ENCODE data around the gene IFFO2. TPM values are rescaled to one million over a fixed set of nuclear protein-coding genes. Genes with fewer than 3 reads are reported as not detected.

The IFFO2 gene
- total RNA-seq, 1 experiment from 2014 or later: 13.0 TPM

DNA sequence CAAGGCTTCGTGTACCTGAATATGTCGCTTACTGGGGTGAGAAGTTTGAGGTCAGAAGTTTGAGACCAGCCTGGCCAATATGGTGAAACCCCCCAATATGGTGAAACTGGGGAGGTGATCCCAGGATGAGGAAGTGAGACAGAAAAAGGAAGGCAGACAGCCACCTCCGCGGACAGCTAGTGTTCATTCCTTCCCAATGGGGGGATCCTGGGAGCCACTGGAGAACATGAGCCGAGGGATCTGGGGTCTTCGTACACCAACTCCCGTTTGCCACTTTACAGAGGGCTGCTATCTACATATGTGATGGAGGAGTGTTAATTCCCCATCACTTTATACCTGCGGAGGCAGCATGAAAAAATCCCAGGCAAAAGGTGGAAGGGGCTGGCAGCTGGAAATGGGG is 19.6 kb upstream of the IFFO2 start:
- Mint-ChIP-seq H3K36me3 (ENCODE audit: insufficient read depth, unreplicated experiment) (peaks cover 4% of the 10 kb centered on the region), H3K9me3 (ENCODE audit: low read depth, unreplicated experiment) (peaks cover 7% of the 10 kb centered on the region), H3K27me3 (ENCODE audit: unreplicated experiment) (peaks cover 10% of the 10 kb centered on the region), H3K4me3 (ENCODE audit: low read depth, unreplicated experiment) (no peak overlapping the region), H3K27ac (ENCODE audit: unreplicated experiment) (no peak overlapping the region), H3K4me1 (ENCODE audit: low read depth, unreplicated experiment) (no peaks in the 10 kb centered on the region)
- CTCF ChIA-PET: no interaction called here
- intact Hi-C loops (cut with micrococcal nuclease; ENCODE audit: unreplicated experiment): no loop called here
- BruUV-seq (replicated peaks): no TSS peak
- DNase-seq: no peak
- TF ChIP-seq, protein P1, sequence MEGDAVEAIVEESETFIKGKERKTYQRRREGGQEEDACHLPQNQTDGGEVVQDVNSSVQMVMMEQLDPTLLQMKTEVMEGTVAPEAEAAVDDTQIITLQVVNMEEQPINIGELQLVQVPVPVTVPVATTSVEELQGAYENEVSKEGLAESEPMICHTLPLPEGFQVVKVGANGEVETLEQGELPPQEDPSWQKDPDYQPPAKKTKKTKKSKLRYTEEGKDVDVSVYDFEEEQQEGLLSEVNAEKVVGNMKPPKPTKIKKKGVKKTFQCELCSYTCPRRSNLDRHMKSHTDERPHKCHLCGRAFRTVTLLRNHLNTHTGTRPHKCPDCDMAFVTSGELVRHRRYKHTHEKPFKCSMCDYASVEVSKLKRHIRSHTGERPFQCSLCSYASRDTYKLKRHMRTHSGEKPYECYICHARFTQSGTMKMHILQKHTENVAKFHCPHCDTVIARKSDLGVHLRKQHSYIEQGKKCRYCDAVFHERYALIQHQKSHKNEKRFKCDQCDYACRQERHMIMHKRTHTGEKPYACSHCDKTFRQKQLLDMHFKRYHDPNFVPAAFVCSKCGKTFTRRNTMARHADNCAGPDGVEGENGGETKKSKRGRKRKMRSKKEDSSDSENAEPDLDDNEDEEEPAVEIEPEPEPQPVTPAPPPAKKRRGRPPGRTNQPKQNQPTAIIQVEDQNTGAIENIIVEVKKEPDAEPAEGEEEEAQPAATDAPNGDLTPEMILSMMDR (IDR thresholded peaks at IDR 0.05; ENCODE audit: unreplicated experiment): no peak

DNA sequence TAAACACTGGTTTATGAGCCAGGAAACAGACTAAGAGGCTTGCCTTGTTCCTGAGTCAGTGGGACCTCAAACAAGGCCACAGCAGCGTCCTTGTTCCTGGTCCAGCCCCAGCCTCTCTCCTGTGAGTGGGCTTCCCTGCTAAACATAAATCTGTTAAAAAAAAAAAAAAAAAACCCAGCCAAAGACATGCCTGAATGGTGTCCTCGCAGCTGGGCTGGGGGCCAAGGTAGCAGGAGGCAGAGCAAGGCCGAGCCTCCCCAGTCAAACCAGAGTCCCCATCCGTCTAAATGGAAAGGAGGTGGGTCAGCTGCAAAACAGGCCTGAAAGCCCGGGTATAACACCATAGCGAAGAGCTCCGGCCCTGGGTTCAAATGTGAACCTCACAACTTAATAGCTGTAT is 18.1 kb upstream of the IFFO2 start:
- no peaks in the 10 kb centered on the region for H3K4me1 Mint-ChIP-seq (ENCODE audit: low read depth, unreplicated experiment)
- DNase-seq: no peak
- H3K27ac Mint-ChIP-seq (ENCODE audit: unreplicated experiment): no peak overlapping the region
- TF ChIP-seq, protein P1 (IDR thresholded peaks at IDR 0.05; ENCODE audit: unreplicated experiment): no peak
- intact Hi-C loops (cut with micrococcal nuclease; ENCODE audit: unreplicated experiment): no loop called here
- BruUV-seq (replicated peaks): no TSS peak
- no peak overlapping the region for H3K4me3 Mint-ChIP-seq (ENCODE audit: low read depth, unreplicated experiment)
- H3K9me3 Mint-ChIP-seq (ENCODE audit: low read depth, unreplicated experiment): no peaks in the 10 kb centered on the region
- CTCF ChIA-PET: interaction anchor here (0.7 kb wide), 2 partner anchors 33 to 89 kb away, joined by 3 to 6 read pairs; no protein-coding TSS in a partner anchor
- H3K27me3 Mint-ChIP-seq (ENCODE audit: unreplicated experiment): no peaks in the 10 kb centered on the region
- peaks cover 4% of the 10 kb centered on the region for H3K36me3 Mint-ChIP-seq (ENCODE audit: insufficient read depth, unreplicated experiment)

DNA sequence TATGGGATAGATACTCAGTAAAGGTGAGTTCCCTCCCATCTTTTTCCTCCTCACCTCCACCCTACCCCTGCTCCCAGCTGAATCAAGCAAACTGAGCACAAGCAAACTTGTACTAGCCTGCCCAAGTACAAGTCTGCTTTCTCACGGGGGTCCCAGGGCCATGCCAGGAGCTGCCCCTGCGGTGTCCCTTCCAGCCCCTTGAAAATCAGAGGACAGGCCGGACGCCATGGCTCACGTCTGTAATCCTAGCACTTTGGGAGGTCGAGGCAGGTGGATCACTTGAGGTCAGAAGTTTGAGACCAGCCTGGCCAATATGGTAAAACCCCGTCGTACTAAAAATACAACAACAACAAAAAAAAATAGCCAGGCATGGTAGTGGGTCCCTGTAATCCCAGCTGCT is 17.5 kb upstream of the IFFO2 start:
- Mint-ChIP-seq H3K36me3 (ENCODE audit: insufficient read depth, unreplicated experiment) (peaks cover 4% of the 10 kb centered on the region), H3K4me1 (ENCODE audit: low read depth, unreplicated experiment) (no peaks in the 10 kb centered on the region), H3K4me3 (ENCODE audit: low read depth, unreplicated experiment) (no peak overlapping the region), H3K27ac (ENCODE audit: unreplicated experiment) (no peak overlapping the region), H3K27me3 (ENCODE audit: unreplicated experiment) (no peaks in the 10 kb centered on the region), H3K9me3 (ENCODE audit: low read depth, unreplicated experiment) (no peaks in the 10 kb centered on the region)
- no peak for DNase-seq
- no TSS peak for BruUV-seq (replicated peaks)
- CTCF ChIA-PET: interaction anchor here (0.7 kb wide), 1 partner anchor 90 kb away, joined by 6 read pairs; no protein-coding TSS in a partner anchor
- intact Hi-C loops (cut with micrococcal nuclease; ENCODE audit: unreplicated experiment): no loop called here
- TF ChIP-seq, protein P1 (IDR thresholded peaks at IDR 0.05; ENCODE audit: unreplicated experiment): no peak

DNA sequence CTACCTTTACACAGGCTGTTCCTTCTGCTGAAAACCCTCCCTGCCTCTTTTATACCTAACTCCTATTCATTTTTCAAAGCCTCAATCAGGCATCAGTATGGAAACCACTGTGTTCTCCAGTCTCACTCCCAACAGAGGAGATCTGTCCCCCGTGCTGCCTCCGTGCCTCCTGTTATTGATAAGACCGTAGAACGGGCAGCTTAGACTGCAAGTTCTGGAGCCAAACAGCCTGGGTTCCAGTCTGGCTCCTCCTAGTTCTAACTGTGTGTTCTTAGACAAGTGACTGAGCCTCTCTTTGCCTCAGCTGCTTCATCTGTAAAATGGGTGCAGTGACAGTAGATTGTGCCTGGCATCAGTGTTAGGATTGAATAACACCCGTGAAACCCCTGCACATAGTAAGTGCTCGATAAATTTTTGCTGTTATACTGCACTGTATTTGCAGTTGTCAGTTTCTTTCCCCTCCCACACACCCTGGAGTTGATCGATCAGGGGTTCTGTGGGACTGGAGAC is 17.0 kb upstream of the IFFO2 start:
- H3K9me3 Mint-ChIP-seq (ENCODE audit: low read depth, unreplicated experiment): no peaks in the 10 kb centered on the region
- TF ChIP-seq, protein P1 (IDR thresholded peaks at IDR 0.05; ENCODE audit: unreplicated experiment): no peak
- H3K27ac Mint-ChIP-seq (ENCODE audit: unreplicated experiment): no peak overlapping the region
- CTCF ChIA-PET: no interaction called here
- BruUV-seq (replicated peaks): no TSS peak
- no peaks in the 10 kb centered on the region for H3K27me3 Mint-ChIP-seq (ENCODE audit: unreplicated experiment)
- DNase-seq: no peak
- H3K36me3 Mint-ChIP-seq (ENCODE audit: insufficient read depth, unreplicated experiment): peaks cover 4% of the 10 kb centered on the region
- intact Hi-C loops (cut with micrococcal nuclease; ENCODE audit: unreplicated experiment): no loop called here
- H3K4me3 Mint-ChIP-seq (ENCODE audit: low read depth, unreplicated experiment): no peak overlapping the region
- no peaks in the 10 kb centered on the region for H3K4me1 Mint-ChIP-seq (ENCODE audit: low read depth, unreplicated experiment)

Data from Calu3 (cell line).